ENCODE results near the gene HMGXB3.

GRCh38 chr5:150063638-150064037, 63.1 kb downstream of the HMGXB3 start:
- TF ChIP-seq CTCF (IDR thresholded peaks at IDR 0.05) (no peak), POLR2A (IDR thresholded peaks at IDR 0.05) (no peak)
